ENCODE data around the gene HEATR1. TPM values are rescaled to one million over a fixed set of nuclear protein-coding genes. Genes with fewer than 3 reads are reported as not detected.
A peak's percentile ranks its signal among the peaks of the same experiment; 100 is the strongest.

The HEATR1 gene
- total RNA-seq (ENCODE audit: unreplicated experiment), result 33.3 TPM
- long read RNA-seq, partial matches to known transcripts, result 1 of 1 reads
- long read RNA-seq, other reads (novel, unspliced or antisense), result 0 of 1 reads

GRCh38 chr1:236603991-236604904 is at the start of gene HEATR1:
Gene HEATR1 (minus strand): TSS chr1:236604516. CDS start chr1:236604095, 421 bp downstream.
- Mint-ChIP-seq H3K27me3 (ENCODE audit: unreplicated experiment) (peaks cover 9% of the 10 kb centered on the region), H3K4me1 (ENCODE audit: unreplicated experiment) (peaks cover 11% of the 10 kb centered on the region), H3K27ac (ENCODE audit: unreplicated experiment) (peak within 1 kb of the TSS; percentile 89), H3K4me3 (ENCODE audit: unreplicated experiment) (peak within 1 kb of the TSS; percentile 97), H3K9me3 (ENCODE audit: unreplicated experiment) (no peaks in the 10 kb centered on the region), H3K36me3 (ENCODE audit: low read depth, unreplicated experiment) (peaks cover 3% of the 10 kb centered on the region)
- peak; percentile 94 for DNase-seq (ENCODE audit: low spot score)
- TF ChIP-seq, protein P1, sequence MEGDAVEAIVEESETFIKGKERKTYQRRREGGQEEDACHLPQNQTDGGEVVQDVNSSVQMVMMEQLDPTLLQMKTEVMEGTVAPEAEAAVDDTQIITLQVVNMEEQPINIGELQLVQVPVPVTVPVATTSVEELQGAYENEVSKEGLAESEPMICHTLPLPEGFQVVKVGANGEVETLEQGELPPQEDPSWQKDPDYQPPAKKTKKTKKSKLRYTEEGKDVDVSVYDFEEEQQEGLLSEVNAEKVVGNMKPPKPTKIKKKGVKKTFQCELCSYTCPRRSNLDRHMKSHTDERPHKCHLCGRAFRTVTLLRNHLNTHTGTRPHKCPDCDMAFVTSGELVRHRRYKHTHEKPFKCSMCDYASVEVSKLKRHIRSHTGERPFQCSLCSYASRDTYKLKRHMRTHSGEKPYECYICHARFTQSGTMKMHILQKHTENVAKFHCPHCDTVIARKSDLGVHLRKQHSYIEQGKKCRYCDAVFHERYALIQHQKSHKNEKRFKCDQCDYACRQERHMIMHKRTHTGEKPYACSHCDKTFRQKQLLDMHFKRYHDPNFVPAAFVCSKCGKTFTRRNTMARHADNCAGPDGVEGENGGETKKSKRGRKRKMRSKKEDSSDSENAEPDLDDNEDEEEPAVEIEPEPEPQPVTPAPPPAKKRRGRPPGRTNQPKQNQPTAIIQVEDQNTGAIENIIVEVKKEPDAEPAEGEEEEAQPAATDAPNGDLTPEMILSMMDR (IDR thresholded peaks at IDR 0.05; ENCODE audit: unreplicated experiment), result no peak

DNA sequence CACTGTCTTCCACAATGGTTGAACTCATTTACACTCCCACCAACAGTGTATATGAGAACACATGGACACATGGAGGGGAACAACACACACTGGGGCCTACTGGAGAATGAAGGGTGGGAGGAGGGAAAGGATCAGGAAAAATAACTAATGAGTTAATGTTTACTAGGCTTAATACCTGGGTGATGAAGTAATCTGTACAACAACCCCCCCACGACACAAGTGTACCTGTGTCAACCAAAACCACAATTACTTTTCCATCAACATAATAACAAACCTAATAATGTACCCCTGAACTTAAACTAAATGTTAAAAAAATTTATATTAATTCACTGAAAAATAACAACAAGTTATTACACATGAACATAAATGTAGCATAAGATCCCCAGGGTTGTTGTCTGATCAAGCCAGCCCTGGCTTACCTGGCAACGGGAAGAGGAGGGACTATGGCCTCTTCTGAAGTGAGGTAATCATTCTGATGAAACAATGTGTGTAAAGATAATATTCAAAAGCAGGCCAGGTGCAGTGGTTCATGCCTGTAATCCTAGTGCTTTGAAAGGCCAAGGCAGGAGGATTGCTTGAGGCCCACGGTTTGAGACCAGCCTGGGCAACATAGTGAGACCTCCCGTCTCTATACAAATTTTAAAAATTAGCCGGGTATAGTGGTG is 40.8 kb upstream of the HEATR1 start:
- no peaks in the 10 kb centered on the region for H3K4me1 Mint-ChIP-seq (ENCODE audit: unreplicated experiment)
- no peaks in the 10 kb centered on the region for H3K9me3 Mint-ChIP-seq (ENCODE audit: unreplicated experiment)

GRCh38 chr1:236642763-236643162 is 38.4 kb upstream of the HEATR1 start:
- H3K4me3 Mint-ChIP-seq (ENCODE audit: unreplicated experiment), result no peak overlapping the region
- TF ChIP-seq, protein P1 (IDR thresholded peaks at IDR 0.05; ENCODE audit: unreplicated experiment), result no peak
- H3K4me1 Mint-ChIP-seq (ENCODE audit: unreplicated experiment), result no peaks in the 10 kb centered on the region
- no peak for DNase-seq (ENCODE audit: low spot score)
- H3K27me3 Mint-ChIP-seq (ENCODE audit: unreplicated experiment), result no peaks in the 10 kb centered on the region
- no peak overlapping the region for H3K27ac Mint-ChIP-seq (ENCODE audit: unreplicated experiment)
- no peaks in the 10 kb centered on the region for H3K36me3 Mint-ChIP-seq (ENCODE audit: low read depth, unreplicated experiment)
- H3K9me3 Mint-ChIP-seq (ENCODE audit: unreplicated experiment), result no peaks in the 10 kb centered on the region

More for the DNA sequence above, 40.8 kb upstream of the HEATR1 start:
- Mint-ChIP-seq H3K27me3 (ENCODE audit: unreplicated experiment) (no peaks in the 10 kb centered on the region), H3K4me3 (ENCODE audit: unreplicated experiment) (no peak overlapping the region), H3K36me3 (ENCODE audit: low read depth, unreplicated experiment) (no peaks in the 10 kb centered on the region), H3K27ac (ENCODE audit: unreplicated experiment) (no peak overlapping the region)
- no peak for DNase-seq (ENCODE audit: low spot score)
- TF ChIP-seq, protein P1 (IDR thresholded peaks at IDR 0.05; ENCODE audit: unreplicated experiment), result no peak

DNA sequence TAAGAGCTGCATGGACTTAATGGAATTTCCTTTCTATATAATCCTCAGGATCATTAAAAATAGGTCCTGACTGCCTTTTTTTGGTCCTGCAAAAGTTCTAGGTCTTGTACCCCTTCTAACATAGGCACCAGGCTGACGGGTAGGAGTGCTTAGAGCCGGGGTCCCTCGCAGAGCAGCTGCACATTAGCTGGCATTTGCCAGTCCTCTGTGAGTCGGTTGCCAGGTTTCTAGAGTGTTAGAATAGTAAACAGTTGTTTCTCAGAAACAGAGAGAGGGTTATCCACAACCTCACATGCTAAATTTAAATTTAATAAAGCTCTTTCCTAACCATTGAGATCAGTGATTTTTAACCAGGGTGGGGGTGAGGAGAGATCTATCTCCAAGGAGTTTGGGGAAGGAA is 35.4 kb upstream of the HEATR1 start:
- no peaks in the 10 kb centered on the region for H3K36me3 Mint-ChIP-seq (ENCODE audit: low read depth, unreplicated experiment)
- no peak for DNase-seq (ENCODE audit: low spot score)
- H3K4me3 Mint-ChIP-seq (ENCODE audit: unreplicated experiment), result no peak overlapping the region
- peaks cover 2% of the 10 kb centered on the region for H3K27me3 Mint-ChIP-seq (ENCODE audit: unreplicated experiment)
- no peaks in the 10 kb centered on the region for H3K4me1 Mint-ChIP-seq (ENCODE audit: unreplicated experiment)
- TF ChIP-seq, protein P1 (IDR thresholded peaks at IDR 0.05; ENCODE audit: unreplicated experiment), result no peak
- H3K9me3 Mint-ChIP-seq (ENCODE audit: unreplicated experiment), result no peaks in the 10 kb centered on the region
- H3K27ac Mint-ChIP-seq (ENCODE audit: unreplicated experiment), result no peak overlapping the region

Measured in endothelial cell (in vitro differentiated cells).